Activated B cell treated with CpG ODN at 0.5 μM for 24 hours (primary cell): ENCODE measurements around the gene DDX46. TPM values are rescaled to one million over a fixed set of nuclear protein-coding genes. Genes with fewer than 3 reads are reported as not detected.
"Not testable (repeated sequence)": the region's sequence is repeated elsewhere in the genome, so short reads cannot be mapped to it uniquely, and the experiment has no call there.

Source experiments
- ATAC-seq: fragments of 200-7000 bp; cut with Tn5 transposase; one replicate; pipeline ENCODE4 v1.10.0; 2021; ENCODE audit warnings: low read depth, mild to moderate bottlenecking, moderate library complexity
- CTCF ChIA-PET: fragments of 350-600 bp; sonication (Branson Sonifier 250); formaldehyde crosslinking; loops from one replicate; lab custom pipeline; 2021; ENCODE audit warnings: antibody characterized with exemption; lab: Charles Lee
- POLR2A ChIA-PET: fragments of 350-600 bp; sonication (Branson Sonifier 250); formaldehyde crosslinking; loops from one replicate; lab custom pipeline; 2021; ENCODE audit warnings: antibody characterized with exemption; lab: Charles Lee
- DNase-seq: peaks from one replicate; pipeline ENCODE4 v3.0.0; 2022
- H3K27ac Mint-ChIP-seq: one replicate; pipeline ENCODE4 v1.8.0; 2020; ENCODE audit warnings: mixed read lengths
- H3K27me3 Mint-ChIP-seq: one replicate; pipeline ENCODE4 v1.8.0; 2021; ENCODE audit warnings: mixed read lengths
- H3K36me3 Mint-ChIP-seq: one replicate; pipeline ENCODE4 v1.8.0; 2021; ENCODE audit warnings: low read depth, mixed read lengths
- H3K4me1 Mint-ChIP-seq: one replicate; pipeline ENCODE4 v1.8.0; 2021; ENCODE audit warnings: mixed read lengths
- H3K4me3 Mint-ChIP-seq: one replicate; pipeline ENCODE4 v1.8.0; 2020; ENCODE audit warnings: mild to moderate bottlenecking, mixed read lengths
- H3K9me3 Mint-ChIP-seq: one replicate; pipeline ENCODE4 v1.8.0; 2020; ENCODE audit warnings: mixed read lengths
- CTCF ChIP-seq: fragments of 200-600 bp; IDR thresholded peaks from one replicate; pipeline ENCODE4 v1.8.0; 2022; ENCODE audit warnings: antibody characterized with exemption, mild to moderate bottlenecking
- intact Hi-C: fragments of 100-400 bp; cut with micrococcal nuclease; formaldehyde crosslinking; loops from one replicate; pipeline ENCODE4 v1.15.1; 2024
- total RNA-seq: library from RNA; stranded (reverse); gene quantifications from 2 replicates; pipeline ENCODE4 v1.2.3, GENCODE V29; 2022

DDX46 gene
- total RNA-seq, 1 donor from 2014 or later, result 74.1 TPM

- Mint-ChIP-seq H3K4me3 (no peak overlapping the region), H3K9me3 (no peaks in the 10 kb centered on the region), H3K36me3 (peaks cover 75% of the 10 kb centered on the region), H3K4me1 (peaks cover 10% of the 10 kb centered on the region), H3K27ac (no peak overlapping the region), H3K27me3 (no peaks in the 10 kb centered on the region)
- CTCF ChIA-PET, result interaction anchor here (1.6 to 2.0 kb wide), 2 partner anchors 21 to 80 kb away, joined by 3 to 9 read pairs; partner anchors contain the start of genes C5orf24 and PCBD2
- no peak for ATAC-seq
- intact Hi-C loops, result no loop called here
- DNase-seq, result no peak
- TF ChIP-seq CTCF, result no peak
- POLR2A ChIA-PET, result interaction anchor here (1.5 kb wide), 1 partner anchor 21 kb away, joined by 8 read pairs; the partner anchor contains the start of gene C5orf24
These were observed 66.1 kb downstream of the DDX46 start for GRCh38 chr5:134824681-134825080.

- POLR2A ChIA-PET, result interaction anchor here (1.5 kb wide), 1 partner anchor 20 kb away, joined by 8 read pairs; the partner anchor contains the start of gene C5orf24
- H3K9me3 Mint-ChIP-seq, result no peaks in the 10 kb centered on the region
- H3K36me3 Mint-ChIP-seq, result peaks cover 72% of the 10 kb centered on the region
- intact Hi-C loops, result no loop called here
- TF ChIP-seq CTCF, result no peak
- CTCF ChIA-PET, result interaction anchor here (1.6 to 2.0 kb wide), 2 partner anchors 20 to 80 kb away, joined by 3 to 9 read pairs; partner anchors contain the start of genes C5orf24 and PCBD2
- H3K27ac Mint-ChIP-seq, result no peak overlapping the region
- H3K4me3 Mint-ChIP-seq, result no peak overlapping the region
- peaks cover 10% of the 10 kb centered on the region for H3K4me1 Mint-ChIP-seq
- ATAC-seq (peak; percentile 18), DNase-seq (no peak)
- no peaks in the 10 kb centered on the region for H3K27me3 Mint-ChIP-seq
These were observed 66.6 kb downstream of the DDX46 start for GRCh38 chr5:134825212-134825611.

GRCh38 chr5:134833340-134834032 lies 74.9 kb downstream of the DDX46 start:
- Mint-ChIP-seq H3K36me3 (peaks cover 41% of the 10 kb centered on the region), H3K4me3 (no peak overlapping the region), H3K27ac (no peak overlapping the region), H3K27me3 (no peaks in the 10 kb centered on the region), H3K4me1 (no peaks in the 10 kb centered on the region), H3K9me3 (no peaks in the 10 kb centered on the region)
- ATAC-seq, result no peak
- intact Hi-C loops, result no loop called here
- CTCF ChIA-PET, result no interaction called here
- no peak for TF ChIP-seq CTCF
- POLR2A ChIA-PET, result no interaction called here
- no peak for DNase-seq

GRCh38 chr5:134835623-134836022 lies 77.0 kb downstream of the DDX46 start:
- Mint-ChIP-seq H3K27ac (no peak overlapping the region), H3K27me3 (no peaks in the 10 kb centered on the region), H3K36me3 (peaks cover 51% of the 10 kb centered on the region), H3K9me3 (no peaks in the 10 kb centered on the region), H3K4me1 (no peaks in the 10 kb centered on the region), H3K4me3 (no peak overlapping the region)
- no peak for ATAC-seq
- ChIA-PET CTCF (no interaction called here), POLR2A (no interaction called here)
- intact Hi-C loops, result no loop called here
- DNase-seq, result no peak
- no peak for TF ChIP-seq CTCF

GRCh38 chr5:134837530-134838181 lies 79.1 kb downstream of the DDX46 start:
- H3K4me3 Mint-ChIP-seq, result no peak overlapping the region
- H3K9me3 Mint-ChIP-seq, result no peaks in the 10 kb centered on the region
- ChIA-PET POLR2A (interaction anchor here (0.6 kb wide), 1 partner anchor 50 kb away, joined by 4 read pairs; no protein-coding TSS in a partner anchor), CTCF (no interaction called here)
- H3K27ac Mint-ChIP-seq, result no peak overlapping the region
- intact Hi-C loops, result no loop called here
- no peaks in the 10 kb centered on the region for H3K27me3 Mint-ChIP-seq
- DNase-seq, result no peak
- no peaks in the 10 kb centered on the region for H3K4me1 Mint-ChIP-seq
- no peak for TF ChIP-seq CTCF
- peaks cover 43% of the 10 kb centered on the region for H3K36me3 Mint-ChIP-seq
- no peak for ATAC-seq

GRCh38 chr5:134838361-134838760 lies 79.8 kb downstream of the DDX46 start:
- H3K27me3 Mint-ChIP-seq, POLR2A ChIA-PET, H3K4me1 Mint-ChIP-seq, H3K9me3 Mint-ChIP-seq, H3K4me3 Mint-ChIP-seq, intact Hi-C loops, CTCF ChIA-PET, DNase-seq, H3K27ac Mint-ChIP-seq, ATAC-seq: not testable (repeated sequence)
- H3K36me3 Mint-ChIP-seq, result peaks cover 39% of the 10 kb centered on the region
